IPS DF 4.7 (cell line): ENCODE results near the gene NPHP4.

Experiments used
- DNase-seq: peaks from one replicate; pipeline ENCODE4 v3.0.0-alpha.2; 2013; ENCODE audit warnings: low spot score; ENCODE audit errors: extremely low read depth

NPHP4 gene

DNA sequence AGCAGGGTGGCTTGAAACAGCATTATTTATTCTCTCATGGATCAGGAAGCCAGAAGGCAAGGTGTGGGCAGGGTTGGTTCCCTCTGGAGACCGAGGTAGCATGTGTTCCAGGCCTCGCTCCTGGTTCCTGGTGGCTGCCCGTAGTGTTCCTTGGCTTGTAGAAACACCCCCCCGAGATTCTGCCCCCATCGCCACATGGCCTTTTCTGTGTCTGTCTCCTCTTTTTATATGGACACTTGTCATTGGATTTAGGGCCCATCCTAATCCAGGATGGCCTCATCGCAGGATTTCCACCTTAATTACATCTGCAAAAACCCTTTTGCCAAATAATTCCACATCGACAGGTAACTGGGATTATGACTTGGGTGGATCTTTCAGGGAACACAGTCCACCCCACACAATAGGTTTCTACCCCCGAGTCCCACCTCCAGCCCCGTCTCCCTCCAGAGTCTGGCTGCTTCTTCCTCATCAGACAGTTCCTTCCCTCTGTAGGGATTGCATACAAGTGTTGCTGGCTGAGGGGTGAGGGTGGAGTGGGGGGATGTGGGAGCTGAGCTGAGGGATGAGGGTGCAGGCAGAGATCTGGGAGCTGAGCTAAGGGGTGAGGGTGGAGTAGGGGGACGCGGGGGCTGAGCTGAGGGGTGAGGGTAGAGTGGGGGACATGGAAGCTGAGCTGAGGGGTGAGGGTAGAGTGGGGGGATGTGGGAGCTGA lies 12.3 kb upstream of the NPHP4 start:
- no peak for DNase-seq

DNA sequence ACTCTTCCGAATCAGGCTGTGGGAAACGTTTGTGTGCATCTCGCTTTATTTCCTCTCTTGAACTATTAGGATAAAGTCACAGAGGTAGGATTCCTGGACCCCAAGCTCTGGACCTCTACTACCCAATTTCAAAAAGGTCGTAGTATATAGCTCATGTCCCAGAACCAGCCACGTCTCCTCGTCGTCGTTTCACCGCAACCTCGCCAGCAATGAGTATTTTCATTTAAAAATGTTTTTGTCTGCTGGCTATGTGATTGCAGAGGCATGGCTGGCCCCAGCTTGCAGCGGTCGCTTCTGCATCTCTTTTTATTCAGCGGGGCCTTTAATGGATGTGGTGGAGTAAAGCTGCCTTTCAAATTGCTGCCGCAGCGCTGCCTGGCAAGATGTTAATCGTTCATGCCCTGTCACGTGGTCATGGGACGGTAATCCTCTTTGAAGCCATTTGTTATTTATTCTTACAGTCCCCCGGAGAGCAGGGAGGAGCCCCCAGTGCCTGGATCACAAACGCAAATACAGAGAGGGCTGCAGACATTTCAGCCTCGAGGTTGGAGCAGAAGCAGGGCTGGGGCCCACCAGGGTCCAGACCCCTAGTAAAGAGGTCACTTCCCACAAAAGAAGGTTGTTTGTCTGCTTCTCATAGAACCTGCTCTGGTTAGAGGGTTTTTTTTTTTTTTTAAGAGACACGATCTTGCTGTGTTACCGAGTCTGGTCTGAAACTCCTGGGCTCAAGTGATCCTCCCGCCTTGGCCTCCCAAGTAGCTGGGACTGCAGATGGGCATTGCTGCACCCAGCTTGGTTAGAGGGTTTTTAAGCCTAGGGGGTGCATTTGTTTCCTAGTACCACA lies 11.6 kb upstream of the NPHP4 start:
- DNase-seq, result no peak

- no peak for DNase-seq
Measured at GRCh38 chr1:6002714-6003501, 10.7 kb upstream of the NPHP4 start.

- no peak for DNase-seq
Measured at GRCh38 chr1:6001992-6002576, 9.9 kb upstream of the NPHP4 start.

DNA sequence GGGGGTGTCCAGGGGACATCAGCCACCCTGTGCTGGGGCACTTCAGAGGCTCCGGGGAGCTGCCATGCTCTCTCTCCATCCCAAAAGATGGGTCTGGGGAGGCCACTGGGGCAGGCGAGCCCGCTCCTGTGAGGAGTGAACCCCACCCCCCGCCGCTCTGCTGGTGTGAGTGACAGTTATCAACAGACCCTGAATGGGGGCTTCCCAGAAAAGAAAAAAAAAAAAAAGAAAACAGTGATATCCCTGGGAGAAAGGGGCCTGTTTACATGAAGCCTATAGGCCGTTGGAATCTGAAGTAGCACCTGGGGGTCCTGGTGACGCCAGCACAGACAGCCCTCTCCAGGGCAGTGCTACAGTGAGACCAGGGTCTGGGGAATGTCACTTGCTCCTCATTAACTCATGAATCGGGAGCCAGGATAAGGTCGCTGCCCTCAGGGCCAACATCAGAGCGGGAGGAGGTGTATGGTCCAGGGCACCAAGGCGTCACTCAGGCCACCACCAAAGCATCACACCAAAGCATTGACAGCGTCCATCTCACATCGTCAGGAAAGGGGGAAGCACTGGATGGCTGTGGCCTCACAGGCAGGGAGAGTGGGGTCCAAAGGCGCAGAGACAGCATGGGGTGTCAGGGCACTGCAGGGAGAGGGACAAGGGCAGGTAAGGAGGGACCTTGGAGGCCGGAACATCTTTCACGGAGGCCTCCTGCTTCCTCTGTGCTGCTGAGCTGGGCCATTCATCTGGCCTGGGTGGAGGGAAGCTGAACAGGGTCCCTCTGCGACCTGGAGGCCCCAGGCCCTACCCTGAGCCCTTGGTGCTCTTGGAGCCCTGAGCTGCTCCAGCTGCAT lies 8.4 kb upstream of the NPHP4 start:
- no peak for DNase-seq

- no peak for DNase-seq
Measured at GRCh38 chr1:5999711-6000443, 7.7 kb upstream of the NPHP4 start.

GRCh38 chr1:5998906-5999301 lies 6.7 kb upstream of the NPHP4 start:
- DNase-seq, result no peak

- no peak for DNase-seq
Measured at GRCh38 chr1:5998051-5998905, 6.1 kb upstream of the NPHP4 start.

DNA sequence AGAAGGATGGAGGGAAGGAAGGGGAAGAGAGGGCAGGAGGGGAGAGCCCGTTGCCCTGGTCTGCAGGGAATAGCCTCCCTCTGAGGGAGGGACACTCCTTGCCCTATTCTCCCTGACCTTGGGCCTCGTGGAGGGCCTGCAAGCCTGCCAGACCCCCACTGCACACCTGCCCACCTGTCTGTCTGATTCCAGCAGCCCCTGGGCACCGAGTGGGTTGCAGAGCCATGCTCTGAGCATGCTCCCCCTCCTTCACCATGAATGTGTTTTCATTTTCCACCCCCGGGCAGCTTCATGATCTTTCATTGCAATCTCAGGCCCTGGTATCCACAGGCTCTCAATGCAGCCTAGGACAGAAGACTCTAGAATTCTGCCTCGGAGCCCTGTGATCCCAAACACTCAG lies 5.1 kb upstream of the NPHP4 start:
- DNase-seq, result no peak

GRCh38 chr1:5996641-5997270 lies 4.5 kb upstream of the NPHP4 start:
- DNase-seq, result no peak

DNA sequence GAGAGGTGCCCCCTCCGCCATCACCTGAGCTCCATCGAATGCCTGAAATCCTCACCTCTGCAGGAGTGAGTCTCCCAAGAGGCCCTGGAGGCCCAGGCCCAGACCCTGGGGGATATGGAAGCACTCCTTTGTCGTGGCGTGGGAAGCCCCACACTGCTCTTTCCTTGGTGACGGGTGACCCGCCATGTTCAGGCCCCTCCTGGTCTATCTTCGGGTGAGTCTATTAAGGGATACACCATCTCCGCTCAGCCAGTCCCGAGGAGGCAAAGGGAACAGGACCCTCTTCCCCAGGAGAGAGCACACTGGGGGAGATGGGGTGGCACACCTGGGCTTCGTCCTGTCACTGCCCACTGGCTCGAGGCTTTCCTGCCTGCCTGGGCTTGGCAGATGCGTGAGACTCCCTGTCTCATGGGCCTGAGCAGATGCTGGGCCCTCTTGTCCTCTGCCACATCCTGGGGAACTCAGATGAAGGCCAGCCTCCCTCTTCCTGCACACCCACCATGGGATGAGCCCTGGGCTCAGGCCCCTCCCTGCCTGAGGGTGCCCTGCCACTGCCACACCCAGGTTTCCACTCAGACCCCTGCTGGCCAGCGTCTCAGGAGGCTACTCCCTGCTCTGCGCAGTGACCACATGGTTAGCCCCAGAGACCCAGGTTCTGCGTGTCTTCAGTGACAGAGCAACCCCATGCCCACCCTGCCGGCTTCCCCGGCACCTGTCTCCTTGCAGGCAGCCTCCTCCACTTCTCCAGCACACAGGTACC lies 3.8 kb upstream of the NPHP4 start:
- no peak for DNase-seq

- DNase-seq, result no peak
Measured at GRCh38 chr1:5994713-5995621, 2.7 kb upstream of the NPHP4 start.

- no peak for DNase-seq
Measured at GRCh38 chr1:5993556-5994491, 1.6 kb upstream of the NPHP4 start.

DNA sequence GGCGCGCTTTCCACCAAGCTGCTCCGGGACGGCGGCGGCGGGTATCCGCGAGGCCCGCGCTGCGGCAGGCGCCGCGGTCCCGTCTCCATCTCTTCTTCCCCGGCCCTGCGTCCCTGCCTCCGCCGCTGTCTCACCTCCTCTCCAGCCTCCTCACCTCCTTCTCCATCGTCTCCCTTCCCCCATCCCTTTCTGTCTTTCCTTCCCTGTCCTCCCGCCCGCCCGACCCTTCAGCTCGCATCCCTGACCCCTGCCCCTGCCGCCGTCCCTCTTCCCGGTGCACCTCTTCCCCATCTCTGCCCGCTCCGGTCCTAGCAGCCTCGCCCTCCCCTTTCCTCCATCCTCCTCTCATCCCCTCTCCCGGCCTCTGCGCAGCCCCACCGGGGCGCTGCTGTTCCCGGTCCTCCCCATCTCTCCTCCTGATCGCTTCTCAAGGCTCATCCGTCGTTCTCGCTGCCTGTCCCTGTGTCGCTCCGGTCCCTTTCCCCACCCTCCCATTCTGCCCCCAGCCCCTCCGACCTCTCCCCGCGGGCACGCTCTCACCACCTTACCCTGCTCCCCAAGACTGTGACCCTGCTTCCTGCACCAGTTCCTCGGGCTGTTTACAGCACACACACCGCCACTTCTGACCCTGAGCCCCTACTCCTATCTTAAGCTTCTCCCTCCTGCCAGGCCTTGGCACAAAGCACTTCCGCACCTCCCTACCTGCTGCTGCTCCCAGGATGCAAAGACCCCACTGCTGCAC lies 760 bp upstream of the NPHP4 start:
- DNase-seq, result no peak

- DNase-seq, result no peak
Measured at GRCh38 chr1:5991381-5992025, 722 bp downstream of the NPHP4 start.
